GM23248 (cell line): ENCODE data around the gene MRTFB. TPM values are rescaled to one million over a fixed set of nuclear protein-coding genes. Genes with fewer than 3 reads are reported as not detected.

Experiments used
- DNase-seq: peaks from one replicate; pipeline ENCODE4 v3.0.0-alpha.2; 2015
- H2AFZ ChIP-seq: fragments of 200-600 bp; sonication (generic); 2 replicates; pipeline ENCODE4 v1.6.1; 2016; ENCODE audit warnings: antibody characterized with exemption
- H3F3A ChIP-seq: fragments of 200-600 bp; sonication (generic); 2 replicates; pipeline ENCODE4 v1.6.1; 2016; ENCODE audit warnings: mild to moderate bottlenecking, antibody characterized with exemption, mixed run types; ENCODE audit not compliant: insufficient read depth
- H3K27ac ChIP-seq: fragments of 200-600 bp; sonication (generic); 2 replicates; pipeline ENCODE4 v1.5.1; 2016; ENCODE audit warnings: mild to moderate bottlenecking
- H3K27me3 ChIP-seq: fragments of 200-600 bp; sonication (generic); replicated peaks from 2 replicates; pipeline ENCODE4 v1.6.1; 2016; ENCODE audit warnings: mild to moderate bottlenecking; ENCODE audit not compliant: insufficient read depth
- H3K36me3 ChIP-seq: fragments of 200-600 bp; sonication (generic); 2 replicates; pipeline ENCODE4 v1.6.1; 2016; ENCODE audit warnings: low read depth, mild to moderate bottlenecking
- H3K4me1 ChIP-seq: fragments of 200-600 bp; sonication (generic); 2 replicates; pipeline ENCODE4 v1.6.1; 2016; ENCODE audit warnings: mild to moderate bottlenecking; ENCODE audit not compliant: insufficient read depth
- H3K4me2 ChIP-seq: fragments of 200-600 bp; sonication (generic); one replicate; pipeline ENCODE4 v1.6.1; 2016; ENCODE audit warnings: mild to moderate bottlenecking; ENCODE audit not compliant: unreplicated experiment
- H3K4me3 ChIP-seq: fragments of 200-600 bp; sonication (generic); 2 replicates; pipeline ENCODE4 v1.5.1; 2016; ENCODE audit warnings: mild to moderate bottlenecking
- H3K79me2 ChIP-seq: fragments of 200-600 bp; sonication (generic); 2 replicates; pipeline ENCODE4 v1.6.1; 2016; ENCODE audit warnings: mild to moderate bottlenecking; ENCODE audit not compliant: insufficient read depth
- H3K9ac ChIP-seq: fragments of 200-600 bp; sonication (generic); 2 replicates; pipeline ENCODE4 v1.6.1; 2016; ENCODE audit warnings: mild to moderate bottlenecking
- H3K9me2 ChIP-seq: fragments of 200-600 bp; sonication (generic); 2 replicates; pipeline ENCODE4 v1.6.1; 2016; ENCODE audit warnings: mixed run types, mild to moderate bottlenecking, moderate library complexity; ENCODE audit not compliant: insufficient read depth
- H3K9me3 ChIP-seq: fragments of 200-600 bp; sonication (generic); one replicate; pipeline ENCODE4 v1.6.1; 2017; ENCODE audit warnings: low read depth
- H4K20me1 ChIP-seq: fragments of 200-600 bp; sonication (generic); 2 replicates; pipeline ENCODE4 v1.6.0; 2016; ENCODE audit not compliant: insufficient read depth
- EZH2 ChIP-seq: fragments of 200-600 bp; sonication (generic); IDR thresholded peaks from 2 replicates; pipeline ENCODE4 v1.6.1; 2018; ENCODE audit warnings: antibody characterized with exemption, mild to moderate bottlenecking; ENCODE audit not compliant: insufficient read depth, poor library complexity, severe bottlenecking
- EZH2phosphoT487 ChIP-seq: fragments of 200-600 bp; sonication (generic); IDR thresholded peaks from 2 replicates; pipeline ENCODE4 v1.6.1; 2018; ENCODE audit warnings: antibody characterized with exemption, moderate library complexity, mild to moderate bottlenecking, low read depth; ENCODE audit not compliant: insufficient read depth
- WGBS, 2 experiments: methylation state at CpG; one replicate each; pipeline ENCODE4 v1.1.6; 2015 to 2017; ENCODE audit warnings: low lambda C conversion rate in 2 of 2, low coverage in 1 of 2; ENCODE audit errors: missing lambda C conversion rate in 2 of 2; 5-methylcytosine and 5-hydroxymethylcytosine counted together
- in situ Hi-C: fragments of 300-500 bp; cut with MboI; formaldehyde crosslinking; loops from 2 replicates; pipeline ENCODE4 v1.15.0; 2020
- polyA plus RNA-seq: library from polyadenylated mRNA; unstranded; fragments of >200 nt; fragmentation: Nextera tagmentation; extraction: Ambion mirVana; gene quantifications from 2 replicates; pipeline ENCODE4 v1.2.1, GENCODE V29; 2016
- total RNA-seq: library from RNA; depleted of rRNA; stranded (reverse); fragments of >200 nt; shearing (Covaris generic); gene quantifications from 2 replicates; pipeline ENCODE4 v1.2.3, GENCODE V29; 2014

The MRTFB gene
- total and polyA plus RNA-seq, 2 experiments from 2014 or later, result 3.1 to 5.1 TPM

DNA sequence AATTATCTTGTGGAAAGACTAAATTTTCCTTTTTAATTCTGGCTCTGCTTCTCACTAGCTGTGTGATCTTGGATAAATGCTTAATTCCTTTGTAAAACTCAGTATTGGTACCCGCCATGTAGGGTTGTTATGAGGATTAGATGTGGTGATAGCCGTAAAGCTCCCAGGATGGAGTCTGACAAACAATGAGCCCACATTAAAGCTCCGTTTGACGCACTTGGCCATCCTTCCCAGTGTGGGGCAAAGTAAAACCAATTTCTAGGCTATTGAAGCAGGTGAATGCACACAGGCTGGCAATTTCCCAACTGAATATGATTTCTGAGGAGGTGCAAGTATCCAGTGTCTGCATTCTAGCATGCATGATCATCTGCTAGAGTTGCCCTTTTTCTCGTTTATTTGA is 123.6 kb downstream of the MRTFB start:
- peaks cover 5% of the 10 kb centered on the region for H3K4me1 ChIP-seq
- H3K27me3 ChIP-seq, result no peaks in the 10 kb centered on the region
- H3K79me2 ChIP-seq, result no peaks in the 10 kb centered on the region
- no peak overlapping the region for H3K4me2 ChIP-seq
- no peaks in the 10 kb centered on the region for H4K20me1 ChIP-seq
- no peak overlapping the region for H3K27ac ChIP-seq
- in situ Hi-C loops, result no loop called here
- no peaks in the 10 kb centered on the region for H3K9me3 ChIP-seq
- H3K36me3 ChIP-seq, result no peaks in the 10 kb centered on the region
- TF ChIP-seq EZH2phosphoT487, result no peak
- TF ChIP-seq EZH2, result no peak
- H2AFZ ChIP-seq, result no peak overlapping the region
- H3K9ac ChIP-seq, result no peak overlapping the region
- no peak overlapping the region for H3K4me3 ChIP-seq
- H3F3A ChIP-seq, result no peaks in the 10 kb centered on the region
- DNase-seq, result no peak
- WGBS, 2 experiments, result 90 to 91% methylated on average over 5 of the region's 5 CpGs
- no peaks in the 10 kb centered on the region for H3K9me2 ChIP-seq

DNA sequence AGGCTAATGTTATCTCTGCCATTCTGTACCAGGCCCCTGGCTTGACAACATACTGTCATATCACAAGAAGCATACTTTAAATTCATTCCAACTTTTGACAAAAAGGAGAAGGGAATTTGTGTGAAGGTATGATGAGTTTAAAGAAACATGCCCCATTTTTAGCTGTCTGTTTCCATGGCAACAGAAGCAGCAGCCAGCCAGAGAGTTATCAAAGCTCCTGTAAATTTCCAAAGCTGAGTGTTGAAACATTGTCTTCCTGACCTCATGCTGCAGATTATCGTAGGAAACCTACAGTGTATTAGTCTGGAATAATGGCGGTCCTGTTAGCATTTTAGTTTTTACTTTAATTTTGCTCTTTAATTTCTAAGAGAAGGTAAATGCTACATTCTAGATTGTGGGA is 124.9 kb downstream of the MRTFB start:
- H3K9me2 ChIP-seq, result no peaks in the 10 kb centered on the region
- H3K36me3 ChIP-seq, result no peaks in the 10 kb centered on the region
- no peak overlapping the region for H3K4me2 ChIP-seq
- H3K27me3 ChIP-seq, result no peaks in the 10 kb centered on the region
- no peaks in the 10 kb centered on the region for H3K79me2 ChIP-seq
- no peaks in the 10 kb centered on the region for H4K20me1 ChIP-seq
- H3F3A ChIP-seq, result no peaks in the 10 kb centered on the region
- H2AFZ ChIP-seq, result no peak overlapping the region
- H3K4me1 ChIP-seq, result peaks cover 8% of the 10 kb centered on the region
- no peaks in the 10 kb centered on the region for H3K9me3 ChIP-seq
- no peak overlapping the region for H3K9ac ChIP-seq
- no peak overlapping the region for H3K27ac ChIP-seq
- 94 to 100% methylated on average over 2 of the region's 2 CpGs for WGBS, 2 experiments
- no peak overlapping the region for H3K4me3 ChIP-seq
- in situ Hi-C loops, result no loop called here
- TF ChIP-seq EZH2phosphoT487 (no peak), EZH2 (no peak)
- no peak for DNase-seq

DNA sequence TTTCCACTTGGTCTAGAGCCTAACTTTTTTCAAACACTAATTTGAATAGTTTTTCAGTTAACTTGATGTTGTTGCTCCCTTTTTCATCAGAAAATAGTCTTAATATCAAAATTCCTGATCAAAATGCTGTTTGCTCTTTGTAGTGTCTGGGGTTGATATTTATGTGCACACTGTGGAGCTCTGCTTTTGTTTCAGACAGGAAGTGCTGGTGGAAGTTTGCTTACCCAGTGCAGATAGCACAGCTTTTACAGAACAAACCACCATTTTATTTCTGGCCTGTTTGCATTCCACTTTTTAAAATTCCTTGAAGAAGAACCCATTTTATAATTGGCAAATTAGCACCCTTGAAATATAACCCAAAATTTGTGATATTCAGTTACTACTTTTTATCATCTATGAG is 125.4 kb downstream of the MRTFB start:
- TF ChIP-seq EZH2phosphoT487 (no peak), EZH2 (no peak)
- peaks cover 8% of the 10 kb centered on the region for H3K4me1 ChIP-seq

DNA sequence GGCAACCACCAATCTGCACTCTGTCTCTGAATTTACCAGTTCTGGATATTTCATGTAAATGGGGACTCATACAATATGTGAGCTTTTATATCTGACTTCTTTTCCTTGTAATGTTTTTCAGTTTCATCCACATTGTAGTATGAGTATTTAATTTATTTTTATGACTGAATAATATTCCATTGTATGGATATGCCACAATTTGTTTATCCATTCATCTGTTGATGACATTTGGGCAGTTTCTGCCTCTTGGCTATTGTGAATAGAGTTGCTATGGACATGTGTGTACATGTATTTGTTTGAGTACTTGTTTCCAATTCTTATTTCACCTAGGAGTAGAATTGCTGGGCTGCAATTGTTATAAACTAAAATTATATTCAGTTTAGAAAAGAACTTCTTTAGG is 126.9 kb downstream of the MRTFB start:
- H3K36me3 ChIP-seq, result no peaks in the 10 kb centered on the region
- H3F3A ChIP-seq, result no peaks in the 10 kb centered on the region
- no peaks in the 10 kb centered on the region for H3K9me2 ChIP-seq
- TF ChIP-seq EZH2 (no peak), EZH2phosphoT487 (no peak)
- in situ Hi-C loops, result no loop called here
- H2AFZ ChIP-seq, result no peak overlapping the region
- no peaks in the 10 kb centered on the region for H4K20me1 ChIP-seq
- no peak overlapping the region for H3K4me3 ChIP-seq
- H3K4me2 ChIP-seq, result no peak overlapping the region
- peaks cover 8% of the 10 kb centered on the region for H3K4me1 ChIP-seq
- H3K79me2 ChIP-seq, result no peaks in the 10 kb centered on the region
- no peaks in the 10 kb centered on the region for H3K9me3 ChIP-seq
- no peak overlapping the region for H3K9ac ChIP-seq
- no peaks in the 10 kb centered on the region for H3K27me3 ChIP-seq
- DNase-seq, result no peak
- H3K27ac ChIP-seq, result no peak overlapping the region

More for the DNA sequence above, 125.4 kb downstream of the MRTFB start:
- H3K9me3 ChIP-seq, result no peaks in the 10 kb centered on the region
- no peaks in the 10 kb centered on the region for H4K20me1 ChIP-seq
- no peak for DNase-seq
- no peaks in the 10 kb centered on the region for H3K9me2 ChIP-seq
- H3K79me2 ChIP-seq, result no peaks in the 10 kb centered on the region
- no peak overlapping the region for H3K4me2 ChIP-seq
- no peak overlapping the region for H3K27ac ChIP-seq
- H3F3A ChIP-seq, result no peaks in the 10 kb centered on the region
- H3K9ac ChIP-seq, result no peak overlapping the region
- no peak overlapping the region for H3K4me3 ChIP-seq
- in situ Hi-C loops, result no loop called here
- no peaks in the 10 kb centered on the region for H3K36me3 ChIP-seq
- no peak overlapping the region for H2AFZ ChIP-seq
- H3K27me3 ChIP-seq, result no peaks in the 10 kb centered on the region

DNA sequence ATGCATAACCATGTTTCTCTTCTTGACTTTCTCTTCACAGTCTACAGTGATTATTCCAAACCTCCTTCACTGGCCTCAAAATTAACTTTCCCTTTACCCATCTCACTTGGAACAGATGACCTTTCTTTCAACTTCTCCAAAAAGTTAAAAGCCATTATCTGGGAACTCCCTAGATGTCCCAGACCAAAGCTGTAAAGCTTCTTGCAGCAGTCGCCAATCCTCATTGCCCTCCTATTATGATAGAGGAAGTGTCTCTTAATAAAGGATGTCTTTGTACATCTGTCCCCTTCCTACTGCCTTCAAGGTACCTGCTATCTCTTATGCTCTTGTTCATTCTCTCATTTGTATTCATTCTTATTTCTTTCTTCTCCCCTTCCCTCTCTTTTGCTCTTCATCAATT is 127.5 kb downstream of the MRTFB start:
- in situ Hi-C loops, result no loop called here
- H3K79me2 ChIP-seq, result no peaks in the 10 kb centered on the region
- no peak for TF ChIP-seq EZH2
- no peak for TF ChIP-seq EZH2phosphoT487
- no peak overlapping the region for H3K4me3 ChIP-seq
- WGBS, 2 experiments, result 92 to 97% methylated on average over 1 of the region's 1 CpG
- no peak overlapping the region for H3K9ac ChIP-seq
- no peak overlapping the region for H3K27ac ChIP-seq
- H3K9me2 ChIP-seq, result no peaks in the 10 kb centered on the region
- no peaks in the 10 kb centered on the region for H3K9me3 ChIP-seq
- DNase-seq, result no peak
- H3K4me2 ChIP-seq, result no peak overlapping the region
- peaks cover 8% of the 10 kb centered on the region for H3K4me1 ChIP-seq
- no peaks in the 10 kb centered on the region for H4K20me1 ChIP-seq
- no peak overlapping the region for H2AFZ ChIP-seq
- H3K27me3 ChIP-seq, result no peaks in the 10 kb centered on the region
- H3F3A ChIP-seq, result no peaks in the 10 kb centered on the region
- no peaks in the 10 kb centered on the region for H3K36me3 ChIP-seq
